HG02938 (cell line): ENCODE measurements around the gene FAM81A.
"Not testable (repeated sequence)": the region's sequence is repeated elsewhere in the genome, so short reads cannot be mapped to it uniquely, and the experiment has no call there.

Experiments used
- ATAC-seq: cut with Tn5 transposase; IDR thresholded peaks from one replicate; pipeline ENCODE4 v1.9.1; 2021; ENCODE audit warnings: mild to moderate bottlenecking, moderate library complexity; ENCODE audit not compliant: unreplicated experiment

FAM81A gene

DNA sequence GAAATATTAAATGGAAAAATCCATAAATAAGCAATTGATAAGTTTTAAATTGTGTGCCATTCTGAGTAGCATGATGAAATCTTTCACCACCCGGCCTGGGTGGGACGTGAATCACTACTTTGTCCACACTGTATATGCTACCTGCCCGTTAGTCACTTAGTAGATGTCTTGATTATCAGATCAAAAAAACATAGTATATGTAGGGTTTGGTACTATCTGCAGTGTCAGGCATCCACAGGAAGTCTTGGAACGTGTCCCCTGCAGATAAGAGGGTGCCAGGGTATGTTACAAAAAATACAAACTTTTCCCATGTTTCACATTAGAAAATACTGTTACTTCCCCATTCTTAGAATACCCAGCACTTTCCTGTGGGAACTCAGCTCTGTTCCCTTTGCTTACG, 35.2 kb downstream of the FAM81A start:
- no peak for ATAC-seq

DNA sequence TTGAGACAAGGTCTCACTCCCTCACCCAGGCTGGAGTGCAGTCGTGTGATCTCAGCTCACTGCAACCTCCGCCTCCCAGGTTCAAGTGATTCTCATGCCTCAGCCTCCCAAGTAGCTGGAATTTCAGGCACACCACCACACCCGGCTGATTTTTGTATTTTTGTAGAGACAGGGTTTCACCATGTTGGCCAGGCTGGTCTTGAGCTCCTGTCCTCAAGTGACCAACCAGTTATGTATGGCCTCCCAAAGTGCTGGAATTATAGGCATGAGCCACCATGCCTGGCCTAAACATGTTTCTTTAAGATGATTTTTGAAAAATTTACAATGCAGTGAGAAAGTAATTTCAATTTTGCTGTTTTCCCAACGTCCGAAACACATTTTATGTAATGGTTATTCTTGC, 37.2 kb downstream of the FAM81A start:
- ATAC-seq: not testable (repeated sequence)

DNA sequence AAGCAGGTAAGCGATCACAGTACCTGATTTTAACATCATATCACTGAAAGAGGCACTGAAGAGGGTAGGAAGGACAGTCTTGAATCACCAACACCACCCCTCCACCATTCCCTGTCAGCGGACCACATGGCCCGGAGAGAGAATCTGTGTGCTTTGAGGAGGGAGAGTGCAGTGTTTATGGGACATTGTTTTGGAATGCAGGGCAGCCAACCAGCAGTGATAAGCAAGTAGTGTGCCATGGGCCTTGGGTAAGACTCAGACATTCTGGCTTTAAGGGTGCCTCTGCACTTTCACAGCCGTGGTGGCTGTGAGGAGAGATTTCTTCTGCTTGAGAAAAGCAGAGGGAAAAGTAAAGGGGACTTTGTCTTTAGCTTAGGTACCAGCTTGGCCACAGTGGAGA, 46.4 kb downstream of the FAM81A start:
- ATAC-seq: no peak

DNA sequence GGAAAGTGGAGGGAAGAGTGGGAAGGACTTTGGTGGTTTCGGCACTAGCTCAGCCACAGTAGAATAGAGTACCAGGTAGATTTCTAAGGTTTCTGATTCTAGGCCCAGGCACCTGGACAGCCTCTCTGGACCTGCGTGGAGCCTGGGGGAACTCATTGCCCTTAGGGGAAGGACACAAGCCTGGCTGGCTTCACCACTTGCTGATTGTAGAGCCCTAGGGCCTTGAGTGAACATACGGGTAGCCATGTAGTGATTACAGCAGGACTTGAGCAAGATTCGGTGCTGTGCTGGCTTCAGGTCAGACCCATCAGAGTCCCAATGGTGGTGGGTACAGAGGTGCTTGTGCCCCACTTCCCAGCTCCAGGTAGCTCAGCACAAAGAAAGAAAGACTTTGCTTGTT, 47.0 kb downstream of the FAM81A start:
- no peak for ATAC-seq

DNA sequence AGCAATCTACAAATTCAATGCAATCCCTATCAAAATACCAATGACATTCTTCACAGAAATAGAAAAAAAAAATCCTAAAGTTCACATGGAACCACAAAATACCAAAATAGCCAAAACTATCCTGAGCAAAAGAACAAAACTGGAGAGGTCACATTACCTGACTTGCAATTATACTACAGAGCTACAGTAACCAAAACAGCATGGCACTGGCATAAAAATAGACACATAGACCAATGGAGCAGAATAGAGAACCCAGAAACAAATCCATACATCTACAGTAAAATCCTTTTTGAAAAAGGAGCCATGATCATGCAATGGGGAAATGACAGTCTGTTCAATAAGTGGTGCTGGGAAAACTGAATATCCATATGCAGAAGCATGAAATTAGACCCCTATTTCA, 51.5 kb downstream of the FAM81A start:
- ATAC-seq: not testable (repeated sequence)

DNA sequence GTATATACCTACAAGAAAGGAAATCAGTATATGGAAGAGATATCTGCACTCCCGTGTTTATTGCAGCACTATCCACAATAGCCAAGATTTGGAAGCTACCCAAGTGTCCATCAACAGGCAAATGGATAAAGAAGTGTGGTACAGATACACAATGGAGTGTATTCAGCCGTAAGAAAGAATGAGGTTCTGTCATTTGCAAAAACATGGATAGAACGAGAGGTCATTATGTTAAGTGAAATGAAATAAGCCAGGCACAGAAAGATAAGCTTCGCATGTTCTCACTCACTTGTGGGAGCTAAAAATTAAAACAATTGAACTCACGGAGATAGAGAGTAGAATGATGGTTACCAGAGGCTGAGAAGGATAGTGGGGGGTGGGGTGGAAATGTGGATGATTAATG, 53.1 kb downstream of the FAM81A start:
- no peak for ATAC-seq

DNA sequence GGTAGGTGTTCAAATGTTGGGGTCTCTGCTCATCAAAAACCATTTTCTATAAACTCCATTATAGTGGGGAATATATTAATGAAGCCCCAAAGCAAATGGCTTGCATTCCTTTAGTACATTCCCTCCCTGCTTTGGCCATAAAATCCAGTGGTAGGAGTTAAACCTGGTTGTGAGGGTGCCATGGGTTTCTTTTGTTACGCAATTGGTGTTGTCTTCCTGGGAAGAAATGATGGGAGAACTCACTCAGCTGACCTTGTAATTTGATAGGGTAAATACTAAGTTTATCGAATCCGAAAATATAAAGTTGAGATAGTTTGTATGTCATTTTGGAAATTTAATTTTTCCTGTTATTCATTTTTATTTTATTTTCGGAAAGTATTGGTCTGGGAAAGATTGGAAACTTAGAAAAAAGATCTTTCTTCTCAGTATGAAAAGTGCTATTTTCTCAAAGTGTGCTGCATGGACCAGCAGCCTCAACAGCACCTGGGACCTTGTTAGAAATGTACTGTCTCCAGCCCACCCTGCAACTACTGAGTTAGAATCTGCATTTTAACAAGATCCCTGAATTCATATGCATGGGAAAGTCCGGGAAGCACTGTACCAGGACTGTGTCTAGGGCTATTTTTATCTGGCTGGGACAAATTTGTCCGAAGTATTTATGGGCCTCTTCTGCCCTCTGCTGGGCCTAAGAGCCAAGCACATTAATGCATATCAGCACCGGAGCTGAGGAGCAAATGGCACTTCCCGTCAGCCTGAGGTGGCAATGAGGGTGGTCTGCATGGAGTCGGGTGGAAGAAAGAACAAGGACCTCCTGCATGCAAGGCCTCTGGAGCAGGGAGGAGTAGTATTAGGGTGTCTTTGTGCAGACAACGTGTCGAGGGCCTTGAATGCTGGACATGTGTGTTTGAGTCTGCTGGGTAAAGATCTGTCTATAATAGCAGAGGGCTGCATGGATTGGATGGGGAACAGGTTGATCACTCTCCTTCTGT, 54.7 kb downstream of the FAM81A start:
- no peak for ATAC-seq

DNA sequence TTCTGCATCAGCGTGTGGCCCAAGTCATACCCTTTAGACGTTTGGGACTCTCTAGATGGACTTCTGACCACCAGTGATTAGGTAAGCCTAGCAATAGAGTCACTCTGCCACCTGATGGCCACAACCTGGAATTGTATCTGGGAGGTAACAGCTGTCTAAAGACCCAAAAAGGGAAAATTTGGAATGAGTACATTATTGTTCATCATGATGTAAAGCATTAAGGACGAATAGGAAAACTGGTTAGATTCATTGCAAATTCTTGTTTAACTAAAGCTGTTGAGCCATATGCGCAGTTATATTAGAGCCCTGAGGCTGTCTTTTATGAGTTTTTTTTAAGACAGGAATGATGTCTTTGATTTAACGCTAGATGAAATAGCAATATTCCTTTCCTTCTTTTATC, 63.6 kb downstream of the FAM81A start:
- no peak for ATAC-seq

DNA sequence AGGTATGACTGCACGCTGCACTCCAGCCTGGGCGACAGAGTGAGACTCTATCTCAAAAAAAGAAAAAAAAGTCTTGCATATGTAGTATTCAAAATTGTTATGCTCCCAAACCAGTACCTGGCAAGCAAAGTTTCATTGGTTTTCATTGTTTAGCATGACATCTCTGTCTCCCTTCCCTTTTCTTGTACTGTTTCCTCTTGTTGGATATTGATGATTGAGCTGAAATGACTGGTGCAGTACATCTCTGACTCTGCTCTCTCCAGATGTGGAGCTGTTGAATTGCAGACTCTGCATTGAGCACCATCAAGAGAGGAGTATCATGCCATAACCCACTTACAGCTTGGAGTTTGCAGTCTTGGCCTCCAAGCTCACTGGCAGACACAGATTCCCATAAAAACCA, 77.2 kb downstream of the FAM81A start:
- ATAC-seq: no peak

DNA sequence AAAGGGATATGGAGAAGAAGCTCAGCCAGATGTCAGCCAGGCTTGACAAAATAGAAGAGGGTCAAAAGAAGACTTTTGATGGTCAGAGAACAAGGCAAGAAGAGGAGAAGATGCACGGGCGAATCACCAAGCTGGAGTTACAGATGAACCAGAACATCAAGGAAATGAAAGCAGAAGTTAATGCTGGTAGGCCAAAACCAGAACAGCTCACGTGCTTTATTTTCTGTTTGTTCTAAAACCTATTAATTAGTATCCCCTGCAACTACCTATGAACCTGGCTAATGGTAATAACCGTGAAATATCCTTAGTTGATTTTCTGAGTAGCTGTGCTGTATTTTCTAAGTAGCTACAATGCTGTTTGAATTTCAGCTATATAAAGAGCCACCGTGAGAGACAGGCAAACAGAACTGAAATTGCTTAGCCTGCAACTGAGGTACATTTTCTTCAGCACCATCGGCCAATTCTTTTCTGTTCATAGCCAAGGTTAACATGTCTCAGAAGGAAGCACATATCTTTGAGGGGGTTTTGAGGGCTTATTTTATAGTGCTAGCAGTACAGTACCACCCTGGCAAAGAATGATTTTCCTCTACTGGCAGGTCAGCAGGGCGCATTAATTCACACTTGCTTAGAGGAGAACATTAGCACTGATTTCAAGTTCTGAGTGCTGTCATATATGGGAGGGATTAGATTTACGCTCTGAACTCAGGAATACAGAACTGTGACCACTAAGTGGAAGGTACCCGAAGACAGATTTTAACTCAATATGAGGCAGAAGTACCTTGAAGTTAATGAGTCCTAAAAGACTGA, 78.9 kb downstream of the FAM81A start:
- no peak for ATAC-seq

DNA sequence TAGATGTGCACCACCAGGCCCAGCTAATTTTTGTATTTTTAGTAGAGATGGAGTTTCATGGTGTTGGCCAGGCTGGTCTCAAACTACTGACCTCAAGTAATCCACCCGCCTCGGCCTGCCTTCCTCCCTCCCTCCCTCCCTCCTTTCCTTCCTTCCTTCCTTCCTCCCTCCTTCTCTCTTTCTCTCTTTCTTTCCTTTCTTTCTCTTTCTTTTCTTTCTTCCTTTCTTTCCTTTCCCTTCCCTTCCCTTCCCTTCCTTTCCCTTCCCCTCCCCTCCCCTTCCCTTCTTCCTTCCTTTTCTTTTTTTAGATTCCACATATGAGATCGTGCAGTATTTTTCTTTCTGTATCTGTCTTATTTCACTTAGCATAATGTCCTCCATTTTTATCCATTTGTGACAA, 81.3 kb downstream of the FAM81A start:
- ATAC-seq: no peak

DNA sequence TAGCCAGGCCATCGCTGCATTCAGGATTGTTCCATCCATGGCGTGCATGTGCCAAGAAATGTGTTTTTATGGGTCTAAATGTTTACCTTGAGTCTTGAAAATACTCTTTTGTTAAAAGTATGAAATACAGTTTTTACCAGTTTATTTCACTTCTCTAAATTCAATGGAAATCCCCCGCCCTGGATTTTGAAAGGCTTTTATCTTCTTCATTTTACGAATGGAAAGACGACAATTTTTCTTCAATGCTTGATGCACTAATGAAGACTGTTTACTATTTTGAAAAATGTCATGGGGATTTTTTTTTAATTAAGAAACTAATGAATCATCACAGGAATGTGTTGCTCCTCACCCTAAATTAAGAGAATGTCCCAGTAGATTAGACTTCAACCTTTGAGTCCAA, 83.5 kb downstream of the FAM81A start:
- no peak for ATAC-seq

DNA sequence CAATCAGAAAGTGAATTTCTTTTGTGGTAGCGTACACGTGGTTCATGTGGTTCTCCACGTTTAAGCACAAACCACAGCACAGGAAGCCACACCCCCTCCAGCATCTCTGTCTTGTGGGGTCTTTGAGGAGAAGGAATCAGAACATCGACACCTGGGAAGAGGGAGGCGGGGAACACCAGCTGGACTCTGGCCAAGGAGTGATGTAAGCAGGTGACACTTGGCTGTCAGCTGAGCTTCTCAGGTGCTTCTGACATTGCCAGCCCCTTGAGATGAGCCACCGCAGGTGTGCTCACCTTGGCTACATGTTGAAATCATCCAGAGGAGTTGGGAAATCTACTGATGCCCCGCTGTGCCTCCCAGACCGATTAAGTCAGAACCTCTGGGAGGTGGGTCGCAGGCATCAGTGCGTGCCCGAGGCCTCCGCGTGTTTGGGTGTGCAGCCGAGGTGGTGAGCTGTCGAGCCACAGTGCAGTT, 85.0 kb downstream of the FAM81A start:
- no peak for ATAC-seq

DNA sequence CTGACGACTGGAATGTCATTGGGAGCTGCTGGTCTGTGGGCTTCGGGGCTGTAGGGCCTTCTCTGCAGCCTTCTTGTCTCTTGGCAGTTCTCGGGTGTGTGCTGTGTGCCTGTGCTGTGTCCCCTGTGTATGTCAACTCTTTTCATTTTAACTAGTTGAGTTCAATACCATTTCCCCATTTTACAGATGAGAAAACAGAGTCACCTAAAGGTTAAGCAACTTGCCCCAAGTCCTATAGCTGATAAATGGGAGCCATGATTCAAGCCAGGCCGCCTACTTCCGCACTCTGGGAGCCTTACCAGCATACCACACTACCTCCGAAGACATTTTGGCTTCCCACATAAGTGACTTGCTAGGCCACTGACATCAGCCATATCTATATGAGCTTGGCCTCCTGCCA, 85.7 kb downstream of the FAM81A start:
- no peak for ATAC-seq

DNA sequence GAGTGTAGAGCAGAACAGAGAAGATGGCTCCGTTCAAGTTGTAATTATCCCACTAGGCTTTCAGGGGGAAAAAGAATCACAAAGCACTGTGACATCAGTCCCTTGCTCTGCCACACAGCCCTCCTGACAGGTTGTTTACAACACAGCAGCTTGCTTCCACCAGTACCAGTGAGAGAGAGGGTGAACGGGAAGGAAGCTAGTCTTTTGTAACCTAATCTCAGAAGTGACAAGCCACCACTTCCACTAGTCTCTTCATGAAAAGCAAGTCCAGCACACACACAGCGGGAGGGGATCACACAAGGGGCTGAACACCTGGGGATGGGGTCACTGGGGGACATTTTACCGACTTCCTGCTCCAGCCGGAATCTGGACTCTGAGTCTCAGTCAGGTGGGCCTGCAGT, 86.3 kb downstream of the FAM81A start:
- no peak for ATAC-seq

DNA sequence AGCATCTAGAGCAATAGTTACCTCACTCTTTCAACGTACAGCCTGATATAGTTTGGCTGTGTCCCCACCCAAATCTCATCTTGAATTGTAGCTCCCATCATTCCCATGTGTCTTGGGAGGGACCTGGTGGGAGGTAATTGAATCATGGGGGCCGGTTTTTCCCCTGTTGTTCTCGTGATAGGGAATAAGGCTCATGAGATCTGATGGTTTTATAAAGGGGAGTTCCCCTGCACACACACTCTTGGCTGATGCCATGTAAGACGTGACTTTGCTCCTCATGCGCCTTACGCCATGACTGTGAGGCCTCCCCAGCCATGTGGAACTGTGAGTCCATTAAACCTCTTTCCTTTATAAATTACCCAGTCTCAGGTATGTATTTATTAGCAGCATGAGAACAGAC, 88.5 kb downstream of the FAM81A start:
- not testable (repeated sequence) for ATAC-seq

DNA sequence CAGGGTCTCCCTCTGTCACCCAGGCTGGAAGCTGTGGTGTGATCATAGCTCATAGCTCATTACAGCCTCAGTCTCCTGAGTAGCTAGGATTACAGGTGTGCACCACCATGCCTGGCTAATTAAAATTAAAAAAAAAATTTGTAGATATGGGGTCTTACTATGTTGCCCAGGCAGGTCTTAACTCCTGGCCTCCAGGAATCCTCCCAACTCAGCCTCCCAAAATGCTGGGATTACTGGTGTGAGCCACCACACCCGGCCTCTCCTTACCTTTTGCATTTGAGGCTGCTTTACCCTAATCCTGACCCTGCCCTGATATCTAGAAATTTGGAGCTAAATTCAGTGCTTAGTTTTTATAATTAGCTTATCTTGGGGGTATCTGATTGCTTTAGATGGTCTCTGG, 90.4 kb downstream of the FAM81A start:
- ATAC-seq: no peak

DNA sequence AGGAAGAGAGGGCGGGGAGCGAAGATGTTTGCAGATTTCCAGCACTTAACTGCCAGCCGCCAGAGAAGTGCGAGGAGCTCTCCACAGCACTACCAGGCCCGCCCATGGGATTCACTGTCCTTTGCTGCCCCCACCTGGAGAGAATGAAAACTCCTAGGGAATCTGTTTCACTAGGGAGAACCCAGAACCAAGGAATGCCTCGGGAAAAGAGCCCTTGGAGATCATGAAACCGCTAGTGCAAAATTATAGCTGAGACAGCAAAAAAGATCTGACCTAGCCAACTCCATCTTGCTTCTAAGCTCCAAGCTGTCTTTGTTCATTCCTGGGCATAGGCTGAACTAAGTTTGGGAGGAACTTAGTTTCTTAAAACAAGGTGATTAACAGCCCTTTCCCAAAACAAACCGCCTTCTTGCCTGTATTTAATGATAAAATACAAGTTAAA, 91.0 kb downstream of the FAM81A start:
- no peak for ATAC-seq

DNA sequence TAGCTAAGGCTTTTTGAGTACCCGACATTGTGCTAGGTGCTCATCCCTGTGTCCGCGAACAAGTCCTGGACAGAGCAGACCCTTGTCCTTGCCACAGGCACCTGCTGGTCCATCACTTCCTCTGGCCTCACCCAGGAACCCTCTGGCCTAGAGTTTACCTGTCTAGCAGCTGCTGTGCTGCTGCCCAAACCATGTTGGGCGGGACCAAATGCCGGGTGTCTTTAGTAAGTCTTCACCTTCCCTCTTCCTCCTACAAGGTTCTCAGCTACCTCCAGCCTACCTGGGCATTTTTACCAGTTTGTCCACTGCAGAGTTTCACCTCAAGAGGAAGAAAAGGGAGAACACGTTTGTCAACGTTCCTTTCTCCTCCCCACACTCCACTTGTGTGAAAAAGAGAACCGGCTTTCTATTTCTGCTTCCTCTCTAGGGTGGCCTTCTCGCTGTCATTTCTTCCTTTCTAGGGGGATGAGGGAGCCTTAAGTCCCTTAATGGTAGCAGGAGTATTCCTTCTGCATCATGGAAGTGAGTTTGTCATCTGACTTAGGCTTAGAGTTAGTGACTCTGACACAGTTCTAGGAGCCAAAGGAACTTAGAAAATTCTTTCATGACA, 93.2 kb downstream of the FAM81A start:
- no peak for ATAC-seq

DNA sequence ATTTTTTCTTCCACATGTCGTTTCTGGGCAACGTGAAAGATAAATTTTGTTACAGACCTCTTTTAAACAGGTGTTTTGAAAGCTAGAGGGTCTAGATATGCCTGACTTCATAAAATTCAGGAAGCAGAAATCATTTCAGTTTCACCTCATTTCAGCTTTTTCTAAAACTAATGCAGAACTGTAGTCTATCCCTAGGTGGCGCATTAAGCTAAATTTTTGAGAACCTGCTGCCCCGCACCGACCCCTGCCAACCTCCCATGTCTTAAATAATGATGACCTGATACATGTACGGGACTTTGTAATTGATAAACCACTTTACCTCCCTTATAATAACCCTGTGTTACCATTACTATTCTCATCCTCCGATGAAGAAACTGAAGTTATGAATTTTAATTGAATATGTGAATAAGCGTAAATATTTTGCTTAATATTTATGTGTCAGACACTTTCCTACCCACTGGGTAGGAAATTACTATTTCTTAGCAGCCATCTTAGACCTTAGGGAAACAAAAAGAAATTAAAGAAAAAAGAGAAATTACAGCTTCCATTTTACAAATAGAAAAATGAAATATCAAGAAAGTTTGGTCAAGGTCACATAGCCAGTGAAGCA, 94.9 kb downstream of the FAM81A start:
- no peak for ATAC-seq

DNA sequence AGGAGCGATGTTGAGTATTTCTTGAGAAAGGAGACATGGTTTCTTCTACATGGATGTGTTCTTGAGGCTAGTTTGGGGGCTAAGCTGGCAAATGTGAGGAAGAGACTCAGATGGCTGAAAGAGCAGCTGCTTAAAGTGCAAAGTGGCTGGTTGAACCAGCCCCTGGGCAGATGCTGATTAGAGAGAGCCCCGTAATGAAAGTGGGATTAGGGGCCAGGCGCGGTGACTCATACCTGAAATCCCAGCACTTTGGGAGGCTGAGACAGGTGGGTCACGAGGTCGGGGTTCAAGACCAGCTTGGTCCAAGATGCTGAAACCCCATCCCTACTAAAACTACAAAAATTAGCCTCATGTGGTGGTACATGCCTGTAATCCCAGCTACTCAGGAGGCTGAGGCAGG, 98.6 kb downstream of the FAM81A start:
- ATAC-seq: no peak
